HG02938 (cell line): ENCODE results near the gene TUBA8.
"Not testable (repeated sequence)": the region's sequence is repeated elsewhere in the genome, so short reads cannot be mapped to it uniquely, and the experiment has no call there.

Source experiments
- ATAC-seq: cut with Tn5 transposase; IDR thresholded peaks from one replicate; pipeline ENCODE4 v1.9.1; 2021; ENCODE audit warnings: mild to moderate bottlenecking, moderate library complexity; ENCODE audit not compliant: unreplicated experiment

Gene TUBA8

GRCh38 chr22:18165356-18165755 lies 54.7 kb downstream of the TUBA8 start:
- not testable (repeated sequence) for ATAC-seq

GRCh38 chr22:18170284-18170683 lies 59.7 kb downstream of the TUBA8 start:
- ATAC-seq, result not testable (repeated sequence)

GRCh38 chr22:18172203-18172602 lies 61.6 kb downstream of the TUBA8 start:
- ATAC-seq, result not testable (repeated sequence)

- ATAC-seq, result not testable (repeated sequence)
Measured at GRCh38 chr22:18172776-18173175, 62.2 kb downstream of the TUBA8 start.

GRCh38 chr22:18173441-18173840 lies 62.8 kb downstream of the TUBA8 start:
- ATAC-seq, result not testable (repeated sequence)
